Peyer's patch (tissue), 4 donors: Measurements from ENCODE around the gene BBLN.

Experiments
- POLR2A ChIP-seq, 2 donors: fragments of 450-650 bp; IDR thresholded peaks; one replicate each; pipeline ENCODE4 v1.5.1; 2017; ENCODE audit warnings: antibody characterized with exemption in 2 of 2, mild to moderate bottlenecking in 2 of 2, moderate library complexity in 2 of 2
- TF ChIP-seq, protein P1 (sequence below), 6 experiments: fragments of 450-650 bp in 4 of 6; fragments of 200-600 bp in 2 of 6; sonication (generic) in 1 of 6; IDR thresholded peaks; one replicate each; pipeline ENCODE4 v1.5.1; 2017 to 2019; ENCODE audit warnings: antibody characterized with exemption in 6 of 6, mild to moderate bottlenecking in 3 of 6, moderate library complexity in 1 of 6

- TF ChIP-seq, protein P1, sequence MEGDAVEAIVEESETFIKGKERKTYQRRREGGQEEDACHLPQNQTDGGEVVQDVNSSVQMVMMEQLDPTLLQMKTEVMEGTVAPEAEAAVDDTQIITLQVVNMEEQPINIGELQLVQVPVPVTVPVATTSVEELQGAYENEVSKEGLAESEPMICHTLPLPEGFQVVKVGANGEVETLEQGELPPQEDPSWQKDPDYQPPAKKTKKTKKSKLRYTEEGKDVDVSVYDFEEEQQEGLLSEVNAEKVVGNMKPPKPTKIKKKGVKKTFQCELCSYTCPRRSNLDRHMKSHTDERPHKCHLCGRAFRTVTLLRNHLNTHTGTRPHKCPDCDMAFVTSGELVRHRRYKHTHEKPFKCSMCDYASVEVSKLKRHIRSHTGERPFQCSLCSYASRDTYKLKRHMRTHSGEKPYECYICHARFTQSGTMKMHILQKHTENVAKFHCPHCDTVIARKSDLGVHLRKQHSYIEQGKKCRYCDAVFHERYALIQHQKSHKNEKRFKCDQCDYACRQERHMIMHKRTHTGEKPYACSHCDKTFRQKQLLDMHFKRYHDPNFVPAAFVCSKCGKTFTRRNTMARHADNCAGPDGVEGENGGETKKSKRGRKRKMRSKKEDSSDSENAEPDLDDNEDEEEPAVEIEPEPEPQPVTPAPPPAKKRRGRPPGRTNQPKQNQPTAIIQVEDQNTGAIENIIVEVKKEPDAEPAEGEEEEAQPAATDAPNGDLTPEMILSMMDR (IDR thresholded peaks at IDR 0.05) = no peak
- TF ChIP-seq POLR2A (IDR thresholded peaks at IDR 0.05) = no peak
Measured at GRCh38 chr9:128175102-128175563, 15.1 kb downstream of the BBLN start.
